Mammary epithelial cell (primary cell): ENCODE data around the gene COL4A1.

Source experiments
- CTCF ChIP-seq, 2 donors: IDR thresholded peaks in 1 of 2; conservative IDR thresholded peaks in 1 of 2; 2 replicates each; pipeline ENCODE4 v1.5.1; 2011 to 2012; ENCODE audit warnings: inconsistent platforms in 2 of 2, low read length in 2 of 2, mild to moderate bottlenecking in 2 of 2, control low read depth in 1 of 2, low read depth in 1 of 2; ENCODE audit not compliant: insufficient read depth in 1 of 2; ENCODE audit errors: extremely low read depth in 1 of 2
- EZH2 ChIP-seq: IDR thresholded peaks from 2 replicates; pipeline ENCODE4 v1.6.1; 2012; ENCODE audit warnings: low read length, inconsistent platforms, borderline replicate concordance

DNA sequence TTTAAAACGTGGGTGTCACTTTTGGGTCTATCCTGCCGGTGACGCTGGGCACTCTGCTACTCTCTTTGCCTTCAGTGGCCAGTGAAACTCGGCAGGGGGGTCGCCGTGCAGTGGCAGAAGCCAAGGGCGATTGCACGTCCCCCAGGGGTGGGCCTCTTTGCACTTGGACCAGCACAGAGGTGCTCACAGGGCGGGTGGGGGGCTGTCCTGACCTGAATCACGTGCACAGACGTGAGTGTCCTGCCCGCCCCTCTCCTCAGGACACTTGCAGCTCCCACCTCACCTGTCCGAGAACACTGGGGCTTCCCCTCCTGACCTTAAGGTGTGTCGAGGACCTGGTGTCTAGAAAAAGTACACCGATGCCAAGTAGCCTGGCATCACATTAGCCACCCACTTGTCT lies 16.1 kb downstream of the COL4A1 start:
- TF ChIP-seq CTCF (conservative IDR thresholded peaks at IDR 0.05 in 1 of 2, IDR thresholded peaks at IDR 0.05 in 1 of 2; ENCODE audit: extremely low read depth in 1 of 2, insufficient read depth in 1 of 2, low read depth in 1 of 2, low read length in 2 of 2) (no peak), EZH2 (no peak)
